Stimulated activated CD8-positive, alpha-beta memory T cell treated with anti-CD3 and anti-CD28 coated beads, Interleukin-4, amount 100 ng/mL, for 4 hours (primary cell): ENCODE data around the gene CFAP77.

Experiments
- DNase-seq, 2 donors: peaks; one replicate each; pipeline ENCODE4 v3.0.0-alpha.2; 2020; ENCODE audit warnings: low read depth in 2 of 2, low spot score in 1 of 2

Gene CFAP77

GRCh38 chr9:132407196-132407595 is 2.8 kb upstream of the CFAP77 start:
- DNase-seq = no peak

- no peak for DNase-seq
Measured at GRCh38 chr9:132408521-132408920, 1.5 kb upstream of the CFAP77 start.

GRCh38 chr9:132410642-132411041 is 631 bp downstream of the CFAP77 start:
- DNase-seq = no peak

- DNase-seq = peak; percentile 32 to 33
Measured at GRCh38 chr9:132411091-132411508, 1.1 kb downstream of the CFAP77 start.

DNA sequence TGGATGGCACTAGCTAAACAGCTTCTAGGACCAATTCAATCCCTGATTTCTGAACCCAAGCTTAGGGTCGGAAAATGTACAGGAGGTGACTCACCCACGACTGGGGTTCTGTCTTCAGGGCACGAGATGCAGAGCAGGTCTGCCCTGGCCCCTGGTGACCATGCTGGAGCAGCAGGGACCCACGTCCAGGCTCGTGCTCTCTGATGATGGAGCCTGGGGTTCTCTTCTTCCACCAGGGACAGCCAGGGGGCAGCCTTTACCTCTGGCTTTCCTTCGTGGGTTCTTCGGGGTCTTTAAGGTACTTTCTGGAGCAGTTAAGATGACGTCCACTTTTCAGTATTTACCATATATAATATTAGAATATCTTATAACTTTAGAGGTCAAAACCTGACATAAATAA is 2.1 kb downstream of the CFAP77 start:
- no peak for DNase-seq

GRCh38 chr9:132413926-132414325 is 3.9 kb downstream of the CFAP77 start:
- DNase-seq = no peak

GRCh38 chr9:132414731-132415130 is 4.7 kb downstream of the CFAP77 start:
- no peak for DNase-seq

DNA sequence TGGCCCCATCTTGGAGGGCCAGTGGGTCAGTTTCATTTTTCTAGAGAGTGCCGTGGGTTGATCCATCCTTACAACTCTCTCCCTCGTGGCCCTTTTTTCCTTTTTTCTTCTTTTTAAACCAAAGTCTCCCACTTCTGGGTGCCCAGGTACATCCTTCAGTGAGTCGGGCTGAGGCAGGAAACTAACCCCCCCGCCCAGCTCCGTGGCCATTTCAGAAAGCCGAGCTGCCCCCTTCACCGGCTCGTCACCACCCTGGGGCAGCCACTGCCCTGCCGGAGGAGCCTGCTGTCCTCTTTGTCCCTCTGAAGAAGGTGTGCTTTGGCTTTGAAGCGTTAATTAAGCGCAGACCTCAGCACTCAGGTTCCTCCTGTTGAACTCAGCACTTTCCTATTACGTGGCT is 5.2 kb downstream of the CFAP77 start:
- DNase-seq = no peak

- no peak for DNase-seq
Measured at GRCh38 chr9:132418726-132419363, 8.8 kb downstream of the CFAP77 start.

DNA sequence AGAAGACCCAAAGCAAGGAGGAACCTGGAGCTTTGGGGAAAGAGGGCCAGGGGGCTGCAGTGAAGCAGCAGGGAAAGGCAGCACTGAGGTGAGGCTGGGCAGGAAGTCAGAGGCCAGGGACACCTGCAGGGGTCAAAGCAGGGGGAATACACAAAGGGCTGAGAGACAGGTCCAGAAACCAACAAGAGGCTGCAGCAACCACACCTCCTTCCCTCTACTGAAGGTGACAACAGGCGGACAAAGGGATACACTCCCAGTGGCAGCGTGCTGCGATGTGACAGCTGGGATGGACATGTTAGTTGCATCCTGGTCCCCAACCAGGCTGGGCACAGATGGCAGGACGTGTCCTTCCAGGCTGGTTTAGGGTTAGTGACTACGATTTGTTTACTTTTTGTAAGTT is 12.6 kb downstream of the CFAP77 start:
- no peak for DNase-seq

GRCh38 chr9:132423503-132423902 is 13.5 kb downstream of the CFAP77 start:
- no peak for DNase-seq

GRCh38 chr9:132424857-132425674 is 15.1 kb downstream of the CFAP77 start:
- DNase-seq = no peak

- no peak for DNase-seq
Measured at GRCh38 chr9:132425675-132426062, 15.7 kb downstream of the CFAP77 start.

GRCh38 chr9:132426639-132427414 is 16.8 kb downstream of the CFAP77 start:
- DNase-seq = no peak

- DNase-seq = no peak
Measured at GRCh38 chr9:132430998-132431397, 21.0 kb downstream of the CFAP77 start.

- no peak for DNase-seq
Measured at GRCh38 chr9:132434881-132435280, 24.9 kb downstream of the CFAP77 start.

DNA sequence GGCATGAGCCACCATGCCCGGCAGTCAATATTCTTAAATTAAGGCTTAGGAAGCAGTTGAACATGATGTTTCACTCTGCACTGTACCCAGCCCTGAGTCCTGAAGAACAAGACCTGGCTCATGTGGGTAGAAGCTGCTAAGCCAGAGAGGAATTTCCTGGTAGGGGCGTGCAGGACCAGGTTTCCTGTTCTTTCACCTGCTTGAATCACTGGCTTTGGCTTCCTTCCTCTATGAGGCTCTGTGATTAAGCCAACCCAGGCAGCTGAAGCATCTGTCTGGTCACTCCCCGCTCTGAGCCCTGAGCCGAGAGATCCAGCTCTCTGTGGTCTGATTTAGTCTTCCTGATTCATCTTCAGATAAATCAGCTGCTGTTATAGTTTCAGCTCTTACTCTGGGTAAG is 29.1 kb downstream of the CFAP77 start:
- DNase-seq = no peak

DNA sequence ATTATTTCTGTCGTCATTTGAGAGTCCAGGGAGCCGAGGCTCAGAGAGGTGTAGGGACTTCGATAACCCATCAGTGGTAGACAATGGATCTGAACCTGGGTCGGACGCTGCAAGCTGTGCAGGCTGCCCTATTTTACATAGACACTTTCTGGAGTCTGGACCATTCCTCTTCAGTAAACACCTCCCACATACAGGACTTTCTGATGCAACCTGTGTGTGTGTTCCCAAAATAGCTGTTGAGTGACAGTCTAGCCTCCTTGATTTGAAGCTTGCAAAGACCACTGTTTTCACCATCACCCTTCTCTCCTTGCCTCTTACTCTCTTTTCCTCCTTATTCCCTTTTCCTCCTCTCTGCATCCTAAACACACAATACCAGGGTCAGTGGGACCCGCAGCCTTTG is 30.7 kb downstream of the CFAP77 start:
- no peak for DNase-seq

- no peak for DNase-seq
Measured at GRCh38 chr9:132441404-132441803, 31.4 kb downstream of the CFAP77 start.

- no peak for DNase-seq
Measured at GRCh38 chr9:132443951-132444607, 34.1 kb downstream of the CFAP77 start.

- DNase-seq = no peak
Measured at GRCh38 chr9:132446887-132447286, 36.9 kb downstream of the CFAP77 start.
